Neuronal stem cell (in vitro differentiated cells): ENCODE measurements around the gene NOS2.
"Not testable (repeated sequence)": the region's sequence is repeated elsewhere in the genome, so short reads cannot be mapped to it uniquely, and the experiment has no call there.

ENCODE experiments used
- DNase-seq: peaks from one replicate; pipeline ENCODE4 v3.0.0-alpha.2; 2013; ENCODE audit warnings: low spot score
- H2AFZ ChIP-seq: one replicate; pipeline ENCODE4 v1.6.1; 2013; ENCODE audit warnings: mild to moderate bottlenecking, low read length, inconsistent platforms
- H2AK5ac ChIP-seq: 2 replicates; pipeline ENCODE4 v1.6.1; 2013; ENCODE audit warnings: low read depth, mild to moderate bottlenecking, inconsistent platforms, low read length, moderate library complexity, mixed read lengths
- H2BK120ac ChIP-seq: 2 replicates; pipeline ENCODE4 v1.6.1; 2013; ENCODE audit warnings: low read depth, mild to moderate bottlenecking, inconsistent platforms, low read length, moderate library complexity, mixed read lengths
- H2BK12ac ChIP-seq: one replicate; pipeline ENCODE4 v1.6.1; 2013; ENCODE audit warnings: low read length, inconsistent platforms
- H2BK15ac ChIP-seq: 2 replicates; pipeline ENCODE4 v1.6.1; 2013; ENCODE audit warnings: mild to moderate bottlenecking, low read length, inconsistent platforms, mixed read lengths
- H2BK5ac ChIP-seq: one replicate; pipeline ENCODE4 v1.6.1; 2013; ENCODE audit warnings: inconsistent platforms, mild to moderate bottlenecking, low read length, moderate library complexity
- H3K14ac ChIP-seq: one replicate; pipeline ENCODE4 v1.6.1; 2013; ENCODE audit warnings: low read length, inconsistent platforms
- H3K18ac ChIP-seq: 2 replicates; pipeline ENCODE4 v1.6.1; 2013; ENCODE audit warnings: low read length, inconsistent platforms
- H3K23ac ChIP-seq: 2 replicates; pipeline ENCODE4 v1.6.1; 2013; ENCODE audit warnings: low read depth, mild to moderate bottlenecking, mixed read lengths, low read length, inconsistent platforms; ENCODE audit not compliant: poor library complexity
- H3K27ac ChIP-seq: replicated peaks from 3 replicates; pipeline ENCODE4 v1.5.1; 2013; ENCODE audit warnings: low read length, inconsistent platforms
- H3K27me3 ChIP-seq, 3 experiments: 2 replicates each; pipeline ENCODE4 v1.6.1; 2013; ENCODE audit warnings: low read length in 3 of 3, mild to moderate bottlenecking in 2 of 3, inconsistent platforms in 1 of 3, low read depth in 1 of 3, mixed read lengths in 1 of 3, moderate library complexity in 1 of 3; ENCODE audit not compliant: control insufficient read depth in 3 of 3, insufficient read depth in 3 of 3
- H3K36me3 ChIP-seq, 2 donors: replicated peaks in 1 of 2; 2 replicates each; pipeline ENCODE4 v1.6.1; 2013; ENCODE audit warnings: low read length in 2 of 2; ENCODE audit not compliant: control insufficient read depth in 2 of 2, insufficient read depth in 2 of 2
- H3K4ac ChIP-seq: 2 replicates; pipeline ENCODE4 v1.6.1; 2013; ENCODE audit warnings: inconsistent platforms, mild to moderate bottlenecking, low read length, moderate library complexity
- H3K4me1 ChIP-seq, 2 donors: 1 replicate in 1 of 2; 2 replicates in 1 of 2; pipeline ENCODE4 v1.6.1; 2013; ENCODE audit warnings: low read length in 2 of 2, low read depth in 1 of 2; ENCODE audit not compliant: control insufficient read depth in 2 of 2, insufficient read depth in 1 of 2
- H3K4me2 ChIP-seq: one replicate; pipeline ENCODE4 v1.6.1; 2013; ENCODE audit warnings: mild to moderate bottlenecking, low read length, inconsistent platforms; ENCODE audit not compliant: insufficient read depth, poor library complexity, severe bottlenecking
- H3K4me3 ChIP-seq, 2 donors: 2 replicates each; pipeline ENCODE4 v1.5.1; 2013; ENCODE audit warnings: low read length in 2 of 2, mild to moderate bottlenecking in 2 of 2, inconsistent platforms in 1 of 2, moderate library complexity in 1 of 2
- H3K79me1 ChIP-seq: one replicate; pipeline ENCODE4 v1.6.1; 2013; ENCODE audit warnings: low read depth, mild to moderate bottlenecking, inconsistent platforms, low read length, moderate library complexity
- H3K9ac ChIP-seq: one replicate; pipeline ENCODE4 v1.6.1; 2013; ENCODE audit warnings: mild to moderate bottlenecking, low read depth, low read length, inconsistent platforms; ENCODE audit not compliant: poor library complexity
- H3K9me3 ChIP-seq, 2 donors: replicated peaks in 1 of 2; 2 replicates each; pipeline versions ENCODE3 to v1.6.1; 2013; ENCODE audit warnings: low read length in 2 of 2, mild to moderate bottlenecking in 2 of 2, inconsistent platforms in 1 of 2, low read depth in 1 of 2, mixed read lengths in 1 of 2, moderate library complexity in 1 of 2; ENCODE audit not compliant: control insufficient read depth in 2 of 2, insufficient read depth in 1 of 2
- H4K8ac ChIP-seq: one replicate; pipeline ENCODE4 v1.6.1; 2013; ENCODE audit warnings: low read depth, mild to moderate bottlenecking, inconsistent platforms, low read length, moderate library complexity
- H4K91ac ChIP-seq: one replicate; pipeline ENCODE4 v1.6.1; 2013; ENCODE audit warnings: low read length, low read depth, mild to moderate bottlenecking, inconsistent platforms; ENCODE audit not compliant: poor library complexity
- WGBS, 2 donors: extraction: QIAGEN DNeasy Blood & Tissue Kit; methylation state at CpG; one replicate each; pipeline ENCODE4 v1.1.7; 2013; ENCODE audit warnings: missing lambda C conversion rate in 2 of 2, mixed read lengths in 1 of 2; ENCODE audit not compliant: insufficient read length in 2 of 2, insufficient replicate concordance in 1 of 2; ENCODE audit errors: extremely low coverage in 2 of 2; 5-methylcytosine and 5-hydroxymethylcytosine counted together

The NOS2 gene

GRCh38 chr17:27839571-27840405 is 39.5 kb upstream of the NOS2 start:
- not testable (repeated sequence) for H2BK12ac ChIP-seq, H3K4me1 ChIP-seq, H2AFZ ChIP-seq, H3K4me3 ChIP-seq, H3K79me1 ChIP-seq, H3K14ac ChIP-seq, H3K4ac ChIP-seq, H4K8ac ChIP-seq, H3K36me3 ChIP-seq, H3K23ac ChIP-seq, H3K9me3 ChIP-seq, H2AK5ac ChIP-seq, DNase-seq, H3K27ac ChIP-seq, H3K18ac ChIP-seq, H4K91ac ChIP-seq, H2BK5ac ChIP-seq, H3K4me2 ChIP-seq, H2BK15ac ChIP-seq, H3K9ac ChIP-seq, H2BK120ac ChIP-seq
- no CpG with 5 or more reads among the region's 4 CpGs for WGBS, 2 donors
- peaks cover 0 to 14% (median 0%) of the 10 kb centered on the region in 3 experiments for H3K27me3 ChIP-seq

DNA sequence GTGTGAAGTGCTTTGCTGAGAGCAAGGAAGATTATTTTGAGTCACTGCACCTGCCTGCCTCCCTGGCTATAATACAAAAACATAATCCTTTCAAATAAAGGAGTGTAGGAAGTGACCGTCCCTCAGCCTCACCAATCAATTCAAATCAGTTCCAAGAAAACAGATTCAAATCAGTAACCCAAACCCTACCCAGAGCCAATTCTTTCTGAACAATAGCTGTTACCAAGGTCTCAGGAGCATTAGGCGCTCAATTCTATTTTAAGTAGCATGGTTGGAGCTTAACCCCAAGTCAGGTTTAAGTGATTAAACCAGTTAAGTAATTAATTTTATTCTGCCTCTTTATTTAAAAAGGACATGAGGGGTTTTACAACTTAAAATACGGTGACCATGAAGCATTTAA is 38.3 kb upstream of the NOS2 start:
- no CpG with 5 or more reads among the region's 3 CpGs for WGBS, 2 donors
- H2BK15ac ChIP-seq, H3K36me3 ChIP-seq, H2BK5ac ChIP-seq, H3K4me2 ChIP-seq, H3K4me3 ChIP-seq, H3K4me1 ChIP-seq, H3K18ac ChIP-seq, H3K27ac ChIP-seq, H3K79me1 ChIP-seq, H3K23ac ChIP-seq, H2BK120ac ChIP-seq, H2AFZ ChIP-seq, H3K4ac ChIP-seq, H4K91ac ChIP-seq, H4K8ac ChIP-seq, H3K14ac ChIP-seq, H3K9me3 ChIP-seq, H2BK12ac ChIP-seq, H2AK5ac ChIP-seq, H3K9ac ChIP-seq: not testable (repeated sequence)
- peaks cover 0 to 14% (median 0%) of the 10 kb centered on the region in 3 experiments for H3K27me3 ChIP-seq
- peak; percentile 9 for DNase-seq

GRCh38 chr17:27837769-27838168 is 37.4 kb upstream of the NOS2 start:
- not testable (repeated sequence) for H3K23ac ChIP-seq, H2BK12ac ChIP-seq, H3K18ac ChIP-seq, H3K14ac ChIP-seq, H3K4me3 ChIP-seq, H2BK120ac ChIP-seq, H2AFZ ChIP-seq, H2BK5ac ChIP-seq, H3K4ac ChIP-seq, H2AK5ac ChIP-seq, H3K4me1 ChIP-seq, H4K91ac ChIP-seq, DNase-seq, H3K79me1 ChIP-seq, H3K9ac ChIP-seq, H3K9me3 ChIP-seq, H4K8ac ChIP-seq, H2BK15ac ChIP-seq, H3K4me2 ChIP-seq, H3K36me3 ChIP-seq
- Histone ChIP-seq H3K27me3 (peaks cover 0 to 14% (median 0%) of the 10 kb centered on the region in 3 experiments), H3K27ac (peak overlapping the region; percentile 57)
- WGBS, 2 donors, result no CpG with 5 or more reads among the region's 1 CpG

GRCh38 chr17:27836651-27837050 is 36.3 kb upstream of the NOS2 start:
- Histone ChIP-seq H2BK12ac (no peak overlapping the region), H3K27me3 (peaks cover 0 to 12% (median 0%) of the 10 kb centered on the region in 3 experiments), H3K14ac (no peak overlapping the region), H2BK15ac (no peak overlapping the region), H2AFZ (no peak overlapping the region), H3K36me3 (no peaks in the 10 kb centered on the region), H3K4me1 (no peaks in the 10 kb centered on the region), H4K91ac (no peak overlapping the region), H3K4ac (no peak overlapping the region), H2BK5ac (no peak overlapping the region), H3K4me3 (no peak overlapping the region), H3K9me3 (no peaks in the 10 kb centered on the region), H4K8ac (no peak overlapping the region), H2BK120ac (no peak overlapping the region), H2AK5ac (no peak overlapping the region), H3K18ac (no peak overlapping the region), H3K23ac (no peak overlapping the region), H3K4me2 (no peak overlapping the region), H3K79me1 (no peaks in the 10 kb centered on the region), H3K27ac (no peak overlapping the region), H3K9ac (no peak overlapping the region)
- no peak for DNase-seq
